CD4-positive, alpha-beta T cell treated with Interleukin-6 at 100 ng/mL for 8 hours (primary cell): ENCODE results near the gene COMMD3.
"Not testable (repeated sequence)": the region's sequence is repeated elsewhere in the genome, so short reads cannot be mapped to it uniquely, and the experiment has no call there.

ENCODE experiments used
- DNase-seq: peaks from one replicate; pipeline ENCODE4 v3.0.0-alpha.2; 2020; ENCODE audit warnings: mixed read lengths, low spot score

Gene COMMD3

GRCh38 chr10:22316286-22317075 lies at the start of gene COMMD3:
Gene COMMD3 (plus strand): TSS chr10:22316388. CDS start chr10:22316418, 30 bp downstream.
- DNase-seq, result peak; percentile 73

DNA sequence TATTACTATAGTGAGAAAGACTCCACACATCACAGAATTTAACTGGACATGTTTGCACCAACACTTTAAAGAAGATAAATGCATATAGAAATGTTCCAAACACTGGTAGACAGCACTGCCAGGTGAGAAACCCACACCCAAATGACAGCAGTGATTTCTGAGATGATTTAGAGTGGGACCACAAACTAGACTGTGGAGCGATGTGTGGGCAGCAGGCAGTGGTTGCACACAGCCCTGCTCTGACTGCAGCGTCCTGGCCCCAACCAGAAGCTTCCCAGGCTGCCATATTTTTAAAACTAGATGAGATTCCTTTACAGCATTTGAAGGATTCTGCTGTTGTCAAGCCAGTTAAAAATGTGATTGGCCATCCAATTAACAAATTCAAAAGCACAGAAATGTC lies 47.7 kb upstream of the COMMD3 start:
- DNase-seq, result no peak

DNA sequence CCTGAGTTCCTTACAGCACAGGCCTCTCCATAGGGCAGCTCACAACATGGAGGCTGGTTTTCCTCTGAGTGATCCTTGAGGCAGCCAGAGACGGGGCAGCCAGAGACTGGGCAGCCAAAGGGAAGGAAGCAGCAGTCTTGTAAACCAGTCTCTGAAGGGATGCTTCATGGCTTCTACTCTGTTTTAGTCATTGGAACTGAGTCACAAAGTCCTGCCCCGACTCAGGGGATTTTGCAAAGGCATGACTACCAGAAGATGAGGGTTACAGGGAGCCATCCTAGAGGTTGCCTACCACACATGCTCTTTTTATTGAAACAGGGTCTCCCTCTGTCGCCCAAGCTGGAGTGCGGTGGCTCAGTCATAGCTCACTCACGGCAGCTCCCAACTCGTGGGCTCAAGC lies 44.4 kb upstream of the COMMD3 start:
- DNase-seq, result no peak

- DNase-seq, result no peak
Measured at GRCh38 chr10:22278441-22278782, 37.8 kb upstream of the COMMD3 start.

- no peak for DNase-seq
Measured at GRCh38 chr10:22280078-22280477, 36.1 kb upstream of the COMMD3 start.

DNA sequence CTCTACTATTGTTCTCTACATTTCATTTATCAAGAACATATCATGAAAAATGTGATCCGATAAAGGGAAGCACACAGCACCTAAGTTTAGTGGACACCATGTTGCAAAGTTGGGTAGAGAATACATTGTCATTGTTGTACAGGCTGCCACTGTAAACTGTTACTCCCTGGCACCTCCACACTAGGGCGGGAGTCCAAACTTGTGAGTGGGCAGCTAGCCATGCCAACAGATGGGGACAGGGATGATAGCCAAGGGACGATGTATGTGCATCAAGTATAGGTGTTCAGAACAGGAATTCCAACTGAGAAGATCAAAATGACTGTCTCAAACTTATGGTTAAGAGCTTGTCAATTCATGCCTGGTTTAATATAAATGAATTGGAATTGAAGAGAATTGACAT lies 31.1 kb upstream of the COMMD3 start:
- no peak for DNase-seq

DNA sequence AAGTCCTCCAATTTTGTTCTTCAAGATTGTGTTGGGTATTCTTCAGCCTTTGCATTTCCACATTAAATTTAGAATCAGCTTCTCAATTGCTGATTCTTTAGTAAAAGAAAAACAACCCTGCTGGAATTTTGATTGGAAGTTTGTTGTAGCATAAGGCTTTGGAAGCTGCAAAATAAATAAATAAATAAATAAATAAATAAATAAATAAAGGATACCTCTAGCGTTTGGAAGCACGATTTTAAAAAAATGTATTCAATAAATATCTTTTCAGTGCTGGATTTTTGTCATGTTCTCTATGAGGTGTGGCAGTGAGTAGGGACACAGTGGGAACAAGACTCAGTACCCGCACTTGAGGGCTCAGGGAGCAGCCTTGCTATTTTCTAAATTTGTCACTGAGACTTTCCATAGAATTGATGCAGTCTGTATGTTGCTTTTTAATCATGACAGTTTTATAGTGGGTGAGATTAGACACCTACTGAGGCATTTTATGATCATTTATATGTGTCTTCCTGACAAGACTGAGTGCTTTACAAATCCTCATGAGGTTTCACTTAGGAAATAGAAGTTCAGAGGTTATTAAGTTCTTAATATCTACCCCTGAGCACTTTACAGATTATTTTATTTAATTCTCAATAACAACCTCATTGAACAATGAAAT lies 22.3 kb upstream of the COMMD3 start:
- no peak for DNase-seq

DNA sequence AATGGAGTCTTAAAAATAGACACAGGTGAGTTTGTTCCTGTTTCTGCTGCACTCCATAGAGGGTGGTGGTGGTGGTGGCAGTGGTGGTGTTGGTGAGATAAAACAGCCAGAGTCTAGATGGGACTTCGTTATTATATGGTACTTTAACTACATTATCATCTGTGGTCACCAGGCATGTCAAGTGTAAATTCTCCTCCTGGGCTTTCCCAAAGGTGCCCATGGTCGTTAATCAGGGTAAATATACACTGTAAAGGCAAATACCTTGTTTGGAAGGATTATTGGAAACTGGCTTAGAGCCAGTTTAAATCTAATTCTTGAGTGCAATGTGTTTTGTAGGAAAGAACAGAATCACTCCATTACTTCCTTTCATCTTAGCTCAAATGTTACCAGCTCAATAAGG lies 21.5 kb upstream of the COMMD3 start:
- no peak for DNase-seq

DNA sequence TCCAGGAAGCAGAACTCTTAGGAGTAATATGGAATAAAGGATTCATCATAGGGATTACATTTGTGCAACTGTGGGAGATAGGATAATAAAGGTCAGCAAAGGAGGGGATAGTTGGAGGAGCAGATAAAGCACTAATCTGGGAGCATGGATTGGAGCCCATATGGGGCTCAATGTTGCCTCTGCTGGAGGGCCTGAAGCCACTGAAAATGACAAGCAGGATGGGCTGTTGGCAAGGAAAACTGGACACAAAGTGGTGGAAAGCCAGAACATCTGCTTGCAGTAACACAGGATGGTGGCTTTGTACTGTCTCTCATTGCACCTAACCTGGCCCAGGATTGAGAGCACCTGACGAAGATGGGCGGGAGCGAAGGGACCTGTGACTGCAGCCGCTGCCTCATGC lies 15.0 kb upstream of the COMMD3 start:
- DNase-seq, result no peak

GRCh38 chr10:22303461-22303860 lies 12.7 kb upstream of the COMMD3 start:
- DNase-seq, result no peak

DNA sequence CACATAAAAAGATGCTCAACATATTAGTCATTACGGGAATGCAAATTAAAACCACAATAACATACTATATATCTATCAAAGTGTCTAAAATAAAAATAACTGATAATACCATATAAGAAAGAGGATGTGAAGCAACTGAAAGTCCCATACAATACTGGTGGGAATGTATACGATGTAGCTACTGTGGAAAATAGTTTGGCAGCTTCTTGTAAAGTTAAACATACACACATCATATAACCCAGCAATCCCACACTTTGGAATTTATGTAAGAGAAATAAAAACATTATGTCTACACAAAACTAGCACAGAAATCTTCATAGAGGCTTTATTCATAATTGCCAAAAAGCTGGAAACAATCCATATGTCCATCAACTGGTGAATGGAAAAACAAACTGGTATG lies 10.5 kb upstream of the COMMD3 start:
- no peak for DNase-seq

- DNase-seq, result no peak
Measured at GRCh38 chr10:22308390-22308789, 7.8 kb upstream of the COMMD3 start.

DNA sequence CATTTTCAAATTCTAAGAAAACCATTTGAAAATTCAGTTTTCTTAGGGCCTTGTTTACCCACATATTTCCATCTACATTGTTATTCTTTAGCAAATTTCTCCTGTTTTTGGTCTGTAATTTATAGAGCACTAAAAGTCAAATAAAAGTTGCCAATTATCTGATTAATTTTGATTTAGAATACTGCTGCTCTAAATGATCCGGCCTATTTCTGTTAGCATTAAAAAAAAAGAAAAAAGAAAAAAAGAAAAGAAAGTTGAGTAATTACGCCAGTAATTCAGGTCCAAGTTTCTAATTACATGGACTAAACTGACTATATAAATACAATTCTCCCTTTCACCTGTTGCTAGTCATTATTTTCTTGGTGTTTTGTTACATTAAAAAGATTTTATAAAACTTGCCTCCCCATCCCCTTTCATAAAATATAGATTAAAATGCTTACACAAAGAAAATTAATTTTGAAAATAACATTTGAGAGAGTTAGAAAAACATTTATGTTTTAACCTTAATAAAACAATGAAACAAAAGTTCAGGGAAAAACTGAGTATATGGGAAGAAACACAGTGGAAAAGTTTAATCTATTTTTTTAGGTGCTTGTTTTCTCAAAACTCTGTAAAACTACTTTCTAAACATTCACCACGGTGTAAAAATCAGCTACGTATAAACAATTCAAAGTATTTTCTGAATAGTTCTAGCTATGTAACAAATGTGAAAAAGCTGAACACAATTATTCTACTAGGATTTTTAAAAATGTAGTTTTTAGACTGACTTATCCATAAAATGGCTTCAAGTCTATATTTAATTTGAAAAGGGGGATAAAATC lies 6.8 kb upstream of the COMMD3 start:
- DNase-seq, result no peak

DNA sequence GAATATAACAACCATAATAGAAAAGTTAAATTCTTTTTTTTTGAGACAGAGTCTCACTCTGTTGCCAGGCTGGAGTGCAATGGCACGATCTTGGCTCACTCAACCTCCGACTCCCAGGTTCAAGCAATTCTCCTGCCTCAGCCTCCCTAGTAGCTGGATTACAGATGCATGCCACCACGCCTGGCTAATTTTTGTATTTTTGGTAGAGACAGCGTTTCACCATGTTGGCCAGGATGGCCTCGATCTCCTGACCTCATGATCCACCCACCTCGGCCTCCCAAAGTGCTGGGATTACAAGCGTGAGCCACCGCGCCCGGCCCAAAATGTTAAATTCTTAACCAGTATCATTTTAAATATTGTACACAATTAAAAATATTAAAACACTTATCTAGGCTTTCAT lies 6.2 kb upstream of the COMMD3 start:
- DNase-seq, result not testable (repeated sequence)

GRCh38 chr10:22310928-22311327 lies 5.3 kb upstream of the COMMD3 start:
- no peak for DNase-seq

DNA sequence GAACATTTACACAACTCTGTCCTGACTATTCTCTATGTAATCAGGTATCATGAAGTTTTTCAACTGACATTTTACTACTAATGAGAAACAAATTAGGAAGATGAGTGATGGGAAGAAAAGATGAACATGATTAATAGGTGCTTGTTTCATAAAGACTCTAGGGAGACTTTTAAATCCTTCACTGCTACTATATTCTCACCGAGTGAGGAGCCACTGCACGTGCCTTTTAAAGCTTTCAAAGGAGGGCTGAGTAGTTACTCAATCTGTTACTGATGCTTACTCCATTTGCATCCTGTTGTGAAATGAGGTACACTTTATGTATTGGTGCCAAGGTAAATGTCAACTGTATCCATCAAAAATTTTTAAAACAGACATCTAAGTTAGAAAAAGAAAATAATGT lies 1.3 kb upstream of the COMMD3 start:
- no peak for DNase-seq

GRCh38 chr10:22315455-22316285 lies 518 bp upstream of the COMMD3 start:
- no peak for DNase-seq

DNA sequence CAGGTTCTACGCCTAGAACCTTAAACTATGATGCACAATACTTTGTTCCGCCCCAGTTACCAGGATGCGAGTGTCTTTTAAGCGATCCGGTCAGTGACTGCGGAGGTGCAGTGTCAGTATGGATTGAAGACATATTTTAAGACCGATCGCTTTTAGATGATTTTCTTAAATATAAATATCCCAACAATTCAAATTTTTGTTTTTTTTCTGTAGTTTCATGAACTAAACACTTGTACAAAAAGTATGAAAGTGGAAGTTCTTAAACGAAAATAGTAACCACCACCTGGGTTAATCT lies 835 bp downstream of the COMMD3 start:
- peak; percentile 26 for DNase-seq

- DNase-seq, result no peak
Measured at GRCh38 chr10:22317771-22318565, 1.8 kb downstream of the COMMD3 start.

DNA sequence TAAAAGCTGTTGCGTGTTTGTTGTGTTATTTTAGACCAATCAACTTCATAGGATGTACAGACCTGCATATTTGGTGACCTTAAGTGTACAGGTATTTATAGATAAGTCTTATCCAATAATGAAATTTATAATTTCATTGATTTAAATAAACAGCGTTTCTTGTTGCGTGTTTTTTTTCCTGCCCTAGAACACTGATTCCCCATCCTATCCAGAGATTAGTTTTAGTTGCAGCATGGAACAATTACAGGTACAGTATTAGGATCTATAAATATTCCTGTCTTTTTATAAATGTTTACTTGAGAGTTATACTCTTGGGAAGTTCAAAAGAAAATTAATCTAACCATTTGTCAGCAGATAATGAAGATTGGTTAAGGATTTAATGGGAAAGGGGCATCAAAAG lies 2.6 kb downstream of the COMMD3 start:
- DNase-seq, result no peak

GRCh38 chr10:22319547-22319979 lies 3.4 kb downstream of the COMMD3 start:
- no peak for DNase-seq
